Activated T-helper 1 cell treated with anti-CD3 and anti-CD28 coated beads, Interleukin-2, amount 50 U/mL, for 16 hours (primary cell): ENCODE results near the gene SLC25A47.

Source experiments
- DNase-seq, 2 donors: peaks; one replicate each; pipeline ENCODE4 v3.0.0-alpha.2; 2020; ENCODE audit warnings: low read depth in 1 of 2, low spot score in 1 of 2

The SLC25A47 gene

DNA sequence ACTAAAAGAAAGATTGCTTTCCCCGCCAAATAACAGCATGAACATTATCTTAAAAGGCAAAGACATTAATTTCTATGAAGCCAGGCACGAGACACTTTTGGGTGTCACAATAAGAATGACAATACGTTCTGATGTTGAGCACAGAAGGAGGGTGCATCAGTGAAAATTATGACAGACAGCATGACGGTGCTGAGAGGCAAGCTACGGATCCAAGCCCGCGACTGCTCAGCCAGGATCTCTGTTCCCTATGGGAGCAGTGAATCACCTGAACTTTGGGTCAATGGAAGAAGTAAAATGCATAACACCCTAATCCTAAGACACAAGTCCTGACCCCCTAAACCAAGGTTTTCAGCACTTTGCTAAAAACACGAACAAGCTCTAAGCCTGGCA lies 51.7 kb downstream of the SLC25A47 start:
- no peak for DNase-seq

DNA sequence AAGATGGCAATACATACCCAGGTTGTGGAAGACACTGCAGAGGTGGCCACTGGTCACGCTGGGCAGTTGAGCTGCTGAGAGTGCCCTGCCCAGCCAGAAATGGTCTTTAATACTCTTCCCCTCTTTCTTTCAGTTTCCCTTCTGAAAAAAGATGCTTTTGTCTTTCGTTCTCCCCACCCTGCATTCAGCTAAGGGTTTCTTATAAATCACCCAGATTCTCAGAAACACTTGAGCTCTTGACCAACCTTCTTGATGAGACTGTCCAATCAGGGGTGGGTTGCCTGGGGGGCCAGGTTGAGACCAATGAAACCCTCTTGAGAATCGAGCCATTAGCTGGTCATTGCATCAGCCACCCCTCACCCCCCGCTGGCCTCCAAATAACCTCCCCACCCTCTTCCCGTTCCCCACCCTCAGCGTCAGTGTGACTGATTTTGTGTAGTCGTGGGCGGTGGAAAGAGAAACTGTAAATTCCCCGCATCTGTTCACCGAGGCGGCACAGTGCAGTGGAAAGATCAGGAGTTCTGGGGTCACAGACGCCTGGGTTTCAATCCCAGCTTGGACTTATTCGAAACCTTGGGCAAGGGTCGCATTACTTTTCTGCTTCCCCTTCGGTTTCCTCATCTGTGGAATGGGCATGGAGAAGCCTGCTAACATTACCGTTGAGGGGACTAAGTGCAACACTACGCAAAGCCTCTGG lies 52.3 kb downstream of the SLC25A47 start:
- DNase-seq: peak in 1 of 2 donors; percentile 71

DNA sequence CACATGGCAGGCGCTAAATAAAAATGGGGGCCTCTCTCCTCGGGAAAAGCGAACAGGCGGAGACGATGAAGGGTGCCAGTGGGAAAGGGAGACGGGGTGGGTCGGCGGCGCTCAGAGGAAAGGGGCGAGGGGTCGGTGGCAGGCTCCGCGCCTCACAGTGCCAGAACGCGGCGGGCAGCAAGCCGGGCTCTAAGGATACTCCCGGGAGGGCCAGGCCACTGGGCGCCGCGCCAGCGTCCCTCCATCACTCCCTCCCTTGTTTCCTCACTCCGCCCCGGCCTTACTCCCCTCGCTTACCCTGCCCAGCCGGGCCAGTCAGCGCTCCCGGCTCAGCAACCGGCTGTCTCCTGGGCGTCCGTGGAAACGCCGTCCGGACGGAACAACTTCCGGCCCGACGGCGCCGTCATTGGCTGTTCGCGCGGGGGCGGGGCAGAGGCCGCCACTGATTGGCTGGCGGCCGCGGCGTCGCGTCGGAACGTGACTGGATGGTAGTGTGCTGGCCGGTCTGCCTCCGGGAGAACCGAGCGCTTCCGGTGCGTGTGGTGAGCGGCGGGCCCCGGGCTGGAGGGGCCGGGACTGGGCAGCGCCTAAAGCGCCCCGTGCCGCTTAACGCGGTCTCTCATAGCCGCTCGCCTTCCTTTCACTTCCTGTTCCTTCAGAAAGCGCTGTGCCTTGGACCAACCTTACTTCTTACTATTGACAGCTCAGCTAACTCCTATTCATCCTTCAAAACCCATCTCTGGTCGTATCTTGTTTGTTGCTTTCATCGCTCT lies 53.0 kb downstream of the SLC25A47 start, which contains the start of gene WDR25:
WDR25 (plus strand) TSS at position 523 of the 773 bp plus-strand sequence.
- peak; percentile 82 to 92 for DNase-seq

DNA sequence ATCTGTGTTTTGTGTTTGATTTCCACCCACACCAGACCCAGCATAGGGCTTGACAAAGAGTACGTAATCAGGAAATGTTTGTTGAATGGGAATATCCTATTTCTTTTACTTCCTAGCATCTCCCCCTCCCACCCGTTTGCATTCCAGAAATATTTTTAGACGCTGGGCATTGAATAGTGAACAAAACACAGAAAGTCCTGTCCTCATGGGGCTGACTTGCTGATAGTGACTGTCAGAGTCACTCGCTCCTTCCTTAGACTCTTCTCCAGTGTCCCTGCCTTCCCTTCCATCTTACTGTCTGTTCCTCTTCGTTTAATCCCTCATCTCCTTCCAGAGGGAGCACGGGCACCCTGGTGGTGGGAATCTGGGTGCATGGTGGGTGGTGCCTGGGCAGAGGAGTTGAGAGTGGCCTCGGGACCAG lies 53.6 kb downstream of the SLC25A47 start:
- no peak for DNase-seq
